CD4-positive, alpha-beta T cell (primary cell): ENCODE measurements around the gene EMC9. TPM values are rescaled to one million over a fixed set of nuclear protein-coding genes. Genes with fewer than 3 reads are reported as not detected.

Experiments used
- ATAC-seq: fragments of 200-7000 bp; cut with Tn5 transposase; one replicate; pipeline ENCODE4 v1.10.0; 2022; ENCODE audit warnings: mild to moderate bottlenecking; ENCODE audit not compliant: poor library complexity
- CTCF ChIA-PET: fragments of 350-600 bp; sonication (Branson Sonifier 250); formaldehyde crosslinking; loops from one replicate; lab custom pipeline; 2021; ENCODE audit warnings: antibody characterized with exemption, inconsistent platforms; lab: Charles Lee
- POLR2A ChIA-PET: fragments of 350-600 bp; sonication (Branson Sonifier 250); formaldehyde crosslinking; loops from one replicate; lab custom pipeline; 2021; ENCODE audit warnings: antibody characterized with exemption, inconsistent platforms; lab: Charles Lee
- DNase-seq, 14 experiments: peaks; one replicate each; pipeline ENCODE4 v3.0.0-alpha.2; 2013 to 2020; ENCODE audit warnings: mixed read lengths in 2 of 14
- H3K27ac ChIP-seq, 2 donors: one replicate each; pipeline versions ENCODE4 v1.5.1 to v1.7.0; 2013; ENCODE audit warnings: low read length in 2 of 2, low read depth in 1 of 2, mild to moderate bottlenecking in 1 of 2
- H3K27me3 ChIP-seq, 2 experiments: 1 replicate in 1 of 2; 2 replicates in 1 of 2; pipeline versions ENCODE4 v1.6.1 to v1.7.0; 2013; ENCODE audit warnings: low read length in 2 of 2, control low read depth in 1 of 2, mild to moderate bottlenecking in 1 of 2, moderate library complexity in 1 of 2; ENCODE audit not compliant: insufficient read depth in 2 of 2, control insufficient read depth in 1 of 2
- H3K36me3 ChIP-seq: one replicate; pipeline ENCODE4 v1.6.1; 2013; ENCODE audit warnings: low read length, control low read depth; ENCODE audit not compliant: insufficient read depth
- H3K4me1 ChIP-seq: one replicate; pipeline ENCODE4 v1.6.1; 2013; ENCODE audit warnings: low read length, control low read depth; ENCODE audit not compliant: insufficient read depth
- H3K4me3 ChIP-seq: one replicate; pipeline ENCODE4 v1.5.1; 2013; ENCODE audit warnings: mild to moderate bottlenecking, low read length, moderate library complexity
- H3K9me3 ChIP-seq, 2 experiments: 1 replicate in 1 of 2; 2 replicates in 1 of 2; pipeline versions ENCODE4 v1.6.1 to v1.7.0; 2013; ENCODE audit warnings: low read length in 2 of 2, mild to moderate bottlenecking in 2 of 2, control low read depth in 1 of 2, moderate library complexity in 1 of 2; ENCODE audit not compliant: control insufficient read depth in 1 of 2, insufficient read depth in 1 of 2
- H3K27ac Mint-ChIP-seq: one replicate; pipeline ENCODE4 v1.8.0; 2020; ENCODE audit warnings: mixed read lengths
- H3K27me3 Mint-ChIP-seq: one replicate; pipeline ENCODE4 v1.8.0; 2021; ENCODE audit warnings: mixed read lengths
- H3K36me3 Mint-ChIP-seq: one replicate; pipeline ENCODE4 v1.8.0; 2021; ENCODE audit warnings: low read depth, mixed read lengths
- H3K4me1 Mint-ChIP-seq: one replicate; pipeline ENCODE4 v1.8.0; 2021; ENCODE audit warnings: low read depth, mixed read lengths
- H3K4me3 Mint-ChIP-seq: one replicate; pipeline ENCODE4 v1.8.0; 2020; ENCODE audit warnings: mild to moderate bottlenecking, mixed read lengths
- H3K9me3 Mint-ChIP-seq: one replicate; pipeline ENCODE4 v1.8.0; 2020; ENCODE audit warnings: mixed read lengths
- CTCF ChIP-seq: fragments of 200-600 bp; IDR thresholded peaks from one replicate; pipeline ENCODE4 v1.8.0; 2022; ENCODE audit warnings: antibody characterized with exemption, mild to moderate bottlenecking
- intact Hi-C, 2 experiments: fragments of 100-400 bp; cut with DNase I in 1 of 2; cut with micrococcal nuclease in 1 of 2; formaldehyde crosslinking; loops; one replicate each; pipeline versions ENCODE4 v1.15.1 to v1.9.0; 2023 to 2025; cut with DNase I, micrococcal nuclease
- total RNA-seq, 174 experiments: library from RNA in 2 of 174; stranded (reverse) in 2 of 174; gene quantifications; one replicate each; pipeline ENCODE4 v1.2.3 and lab custom pipeline; 2021 to 2026

EMC9 gene
- total RNA-seq, 2 experiments from 2014 or later = 11.8 to 13.1 TPM

GRCh38 chr14:24135834-24136683, 5.3 kb downstream of the EMC9 start, which contains the start of gene PSME1:
PSME1 (plus strand) TSS chr14:24136194; CDS start chr14:24136263, 69 bp downstream.
- TF ChIP-seq CTCF = no peak
- ChIA-PET POLR2A (interaction anchor here (0.7 to 11.7 kb wide), 22 partner anchors 8 to 834 kb away, joined by 3 to 296 read pairs (median 6); partner anchors contain the start of genes CBLN3, CHMP4A, DCAF11 and DHRS1), CTCF (interaction anchor here (0.9 to 5.0 kb wide), 8 partner anchors 11 to 136 kb away, joined by 3 to 33 read pairs (median 6); partner anchors contain the start of genes IRF9, MDP1, PSME2 and RABGGTA)
- peaks cover 42% of the 10 kb centered on the region for H3K36me3 Mint-ChIP-seq
- H3K9me3 Mint-ChIP-seq = no peaks in the 10 kb centered on the region
- peak; percentile 89 to 97 (median 95) for DNase-seq
- H3K4me1 Mint-ChIP-seq = peaks cover 69% of the 10 kb centered on the region
- Histone ChIP-seq H3K27me3 (no peaks in the 10 kb centered on the region), H3K9me3 (no peaks in the 10 kb centered on the region), H3K4me3 (peak within 1 kb of the TSS; percentile 74), H3K4me1 (peaks cover 68% of the 10 kb centered on the region), H3K27ac (peak within 1 kb of the TSS; percentile 72 to 88), H3K36me3 (peaks cover 27% of the 10 kb centered on the region)
- H3K27ac Mint-ChIP-seq = peak within 1 kb of the TSS; percentile 85
- H3K4me3 Mint-ChIP-seq = peak within 1 kb of the TSS; percentile 94
- ATAC-seq = peak; percentile 97
- no peaks in the 10 kb centered on the region for H3K27me3 Mint-ChIP-seq
- intact Hi-C loops = loop anchor here (1.0 to 2.0 kb wide), 6 partner anchors 10 to 77 kb away; partner anchors contain the start of genes IRF9 (in 2 of the 2), CHMP4A (in 1 of the 2), PSME2 (in 1 of the 2) and TM9SF1 (in 1 of the 2)

- CTCF ChIA-PET = interaction anchor here (0.9 to 5.0 kb wide), 8 partner anchors 11 to 136 kb away, joined by 3 to 33 read pairs (median 6); partner anchors contain the start of genes IRF9, MDP1, PSME2 and RABGGTA
- ATAC-seq (no peak), DNase-seq (no peak)
- Mint-ChIP-seq H3K27me3 (no peaks in the 10 kb centered on the region), H3K27ac (peak overlapping the region; percentile 85), H3K4me3 (peak overlapping the region; percentile 94), H3K4me1 (peaks cover 69% of the 10 kb centered on the region), H3K9me3 (no peaks in the 10 kb centered on the region), H3K36me3 (peaks cover 36% of the 10 kb centered on the region)
- intact Hi-C loops = loop anchor here in 1 of 2 experiments (1.0 kb wide), 1 partner anchor 20 kb away; no protein-coding TSS in a partner anchor
- POLR2A ChIA-PET = interaction anchor here (0.7 to 11.7 kb wide), 21 partner anchors 8 to 833 kb away, joined by 3 to 296 read pairs (median 7); partner anchors contain the start of genes CBLN3, CHMP4A, DCAF11 and DHRS1
- peak overlapping the region; percentile 74 for H3K4me3 ChIP-seq
- no peak for TF ChIP-seq CTCF
- peaks cover 27% of the 10 kb centered on the region for H3K36me3 ChIP-seq
- H3K27me3 ChIP-seq = no peaks in the 10 kb centered on the region
- H3K9me3 ChIP-seq = no peaks in the 10 kb centered on the region
- H3K27ac ChIP-seq = peak overlapping the region; percentile 72 to 88
- peaks cover 64% of the 10 kb centered on the region for H3K4me1 ChIP-seq
Observed at GRCh38 chr14:24135584-24135833, 5.9 kb downstream of the EMC9 start.

GRCh38 chr14:24133735-24134134, 7.7 kb downstream of the EMC9 start:
- H3K4me1 Mint-ChIP-seq = peaks cover 51% of the 10 kb centered on the region
- Histone ChIP-seq H3K27ac (no peak overlapping the region), H3K9me3 (no peaks in the 10 kb centered on the region), H3K4me3 (no peak overlapping the region), H3K4me1 (peaks cover 48% of the 10 kb centered on the region), H3K36me3 (peaks cover 18% of the 10 kb centered on the region), H3K27me3 (no peaks in the 10 kb centered on the region)
- H3K27me3 Mint-ChIP-seq = no peaks in the 10 kb centered on the region
- DNase-seq (no peak), ATAC-seq (no peak)
- CTCF ChIA-PET = interaction anchor here (0.6 to 5.0 kb wide), 3 partner anchors 27 to 109 kb away, joined by 3 to 33 read pairs (median 3); partner anchors contain the start of genes IRF9 and TINF2
- peaks cover 23% of the 10 kb centered on the region for H3K36me3 Mint-ChIP-seq
- H3K4me3 Mint-ChIP-seq = no peak overlapping the region
- TF ChIP-seq CTCF = no peak
- H3K9me3 Mint-ChIP-seq = no peaks in the 10 kb centered on the region
- POLR2A ChIA-PET = interaction anchor here (0.7 to 11.7 kb wide), 3 partner anchors 15 to 1038 kb away, joined by 3 to 296 read pairs (median 127); partner anchors contain the start of genes DCAF11, NRL, PSME2 and RNF31
- intact Hi-C loops = no loop called here
- H3K27ac Mint-ChIP-seq = peak overlapping the region; percentile 91
